HG03342 (cell line): Measurements from ENCODE around the gene MNAT1.
"Not testable (repeated sequence)": the region's sequence is repeated elsewhere in the genome, so short reads cannot be mapped to it uniquely, and the experiment has no call there.

Experiments
- ATAC-seq: cut with Tn5 transposase; IDR thresholded peaks from one replicate; pipeline ENCODE4 v1.9.1; 2021; ENCODE audit warnings: mild to moderate bottlenecking, moderate library complexity; ENCODE audit not compliant: unreplicated experiment

MNAT1 gene

GRCh38 chr14:60736494-60736893, 1.9 kb downstream of the MNAT1 start:
- no peak for ATAC-seq

GRCh38 chr14:60738843-60739508, 4.4 kb downstream of the MNAT1 start:
- no peak for ATAC-seq

DNA sequence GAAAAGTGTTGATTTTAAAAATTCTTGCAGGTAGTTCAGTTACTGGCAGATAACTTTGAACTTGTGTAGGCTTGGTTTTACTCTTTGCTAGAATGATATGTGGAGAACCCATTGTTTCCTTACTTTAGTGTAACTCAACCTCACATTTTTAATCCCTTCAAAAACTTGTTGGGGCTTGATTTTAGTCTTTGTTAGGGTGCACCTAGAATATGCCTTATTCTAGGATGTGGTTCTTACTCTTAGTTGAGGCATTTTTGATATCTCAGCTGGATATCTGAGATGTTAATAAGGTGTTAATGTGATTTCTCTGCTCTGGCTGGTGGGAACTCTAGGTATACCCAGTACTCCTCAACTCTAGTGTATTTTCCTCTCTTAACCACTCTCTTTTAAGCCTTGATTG, 10.0 kb downstream of the MNAT1 start:
- ATAC-seq = no peak

GRCh38 chr14:60753264-60754119, 18.9 kb downstream of the MNAT1 start:
- ATAC-seq = peak; percentile 96

- no peak for ATAC-seq
Observed at GRCh38 chr14:60756847-60757246, 22.3 kb downstream of the MNAT1 start.

DNA sequence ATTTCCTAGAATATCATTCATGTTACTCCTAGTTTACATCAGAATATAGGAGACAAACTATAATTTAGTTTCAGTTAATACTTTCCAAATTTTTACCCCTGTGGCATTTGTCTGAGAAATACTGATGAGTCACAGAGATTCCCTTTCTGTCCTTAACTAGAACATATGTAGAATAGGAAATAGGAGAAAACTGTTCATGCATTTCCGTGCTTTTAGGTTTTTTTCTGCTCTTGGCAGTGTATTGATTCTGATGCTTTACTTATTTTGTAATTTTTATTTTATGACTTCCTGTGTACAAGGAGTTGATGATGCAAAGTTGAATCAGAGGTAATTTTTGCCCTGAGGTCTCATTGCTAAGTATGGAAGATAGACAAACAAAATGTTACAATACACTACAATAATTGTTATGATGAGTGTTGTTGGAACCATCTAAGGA, 23.0 kb downstream of the MNAT1 start:
- ATAC-seq = no peak

GRCh38 chr14:60758885-60759284, 24.3 kb downstream of the MNAT1 start:
- ATAC-seq = no peak

- ATAC-seq = no peak
Observed at GRCh38 chr14:60760209-60760608, 25.6 kb downstream of the MNAT1 start.

DNA sequence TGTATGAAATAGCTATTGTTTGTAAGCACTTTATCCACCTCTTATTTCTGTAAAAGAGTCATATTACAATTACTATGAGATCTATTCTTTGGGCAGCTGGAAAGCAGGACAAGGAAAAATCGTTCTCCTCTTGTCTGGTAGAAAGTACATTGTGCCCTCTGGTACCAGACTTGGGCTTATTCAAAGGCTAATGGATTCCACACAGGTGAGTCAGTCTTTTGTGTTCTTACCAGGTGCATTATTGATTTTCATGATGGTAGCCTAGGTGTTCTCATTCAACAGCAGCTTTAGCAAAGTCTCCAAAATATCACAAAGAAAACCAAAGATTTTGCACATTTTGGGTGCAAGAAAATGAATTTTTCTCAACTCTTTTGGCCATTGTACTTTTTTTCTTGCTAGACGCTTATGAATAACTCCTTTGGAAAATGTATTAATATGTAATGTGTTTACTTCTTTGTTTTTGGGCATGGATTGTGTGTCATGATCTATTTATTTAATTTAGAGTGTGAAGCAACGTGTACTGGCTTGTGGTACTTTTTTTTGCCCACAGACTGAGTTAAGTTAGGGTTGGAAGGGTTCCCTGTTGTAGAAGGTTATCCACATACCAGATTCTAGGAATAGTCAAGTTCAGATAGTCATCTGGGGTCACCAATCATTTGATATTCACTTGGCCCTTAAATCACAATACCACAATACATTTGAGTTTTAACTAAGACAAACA, 26.2 kb downstream of the MNAT1 start:
- ATAC-seq = no peak

- ATAC-seq = no peak
Observed at GRCh38 chr14:60768602-60769001, 34.0 kb downstream of the MNAT1 start.

DNA sequence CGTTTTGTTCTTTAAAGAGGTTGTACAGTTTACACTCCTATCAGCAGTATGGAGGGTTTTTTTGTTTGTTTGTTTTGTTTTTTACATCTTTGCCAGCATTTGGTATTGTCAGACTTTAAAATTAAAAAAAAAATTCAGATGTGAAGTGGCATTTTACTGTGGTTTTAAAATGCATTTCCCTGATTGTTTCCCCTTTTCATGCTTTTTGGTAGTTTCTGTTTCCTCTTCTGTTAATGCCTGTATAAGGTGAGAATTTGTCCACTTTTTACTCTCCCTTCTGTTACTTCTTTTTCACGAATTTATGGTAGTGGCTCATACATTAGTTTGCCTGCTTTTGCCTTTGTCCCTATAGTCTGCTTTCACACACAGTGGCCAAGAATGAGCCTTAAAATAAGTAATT, 36.6 kb downstream of the MNAT1 start:
- ATAC-seq = no peak

DNA sequence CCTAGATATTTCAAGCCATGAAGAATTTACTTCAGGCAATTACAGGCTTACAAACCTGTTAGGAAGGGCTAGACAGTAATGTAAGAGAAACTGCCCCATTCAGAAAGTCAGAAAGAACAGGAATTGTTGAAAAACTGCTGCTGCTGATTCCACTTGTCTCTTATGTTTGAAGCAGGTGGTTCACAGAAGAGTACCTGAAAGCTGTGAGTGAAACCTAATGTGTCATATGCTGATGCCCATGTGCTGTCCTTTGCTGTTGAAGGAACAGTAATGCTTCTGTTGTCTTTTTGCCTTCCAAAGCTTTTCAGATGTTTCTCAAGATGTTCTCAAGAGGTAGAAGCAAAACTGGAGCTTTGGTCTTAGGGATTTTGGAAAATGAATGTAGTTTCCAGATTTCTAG, 39.0 kb downstream of the MNAT1 start:
- ATAC-seq = no peak

DNA sequence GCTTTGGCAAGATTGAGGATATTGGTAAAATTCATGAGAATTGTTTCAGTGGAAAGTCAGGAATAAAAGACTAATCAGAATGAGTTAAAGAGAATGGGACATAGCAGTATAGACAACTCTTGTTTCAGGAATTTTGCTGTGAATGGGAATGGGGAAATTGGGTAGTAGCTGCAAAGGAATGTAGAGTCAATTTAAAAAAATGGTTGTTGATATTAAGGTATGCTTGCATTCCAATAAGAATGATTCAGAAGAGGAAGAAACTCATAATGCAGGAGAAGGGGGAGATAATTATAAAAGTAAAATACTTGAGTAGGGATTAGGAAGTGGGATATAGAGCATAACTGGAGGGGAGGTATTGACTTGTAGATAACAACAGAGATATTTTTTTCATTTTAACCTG, 40.7 kb downstream of the MNAT1 start:
- no peak for ATAC-seq

- ATAC-seq = no peak
Observed at GRCh38 chr14:60777856-60778578, 43.5 kb downstream of the MNAT1 start.

GRCh38 chr14:60779745-60780514, 45.4 kb downstream of the MNAT1 start:
- ATAC-seq = not testable (repeated sequence)

DNA sequence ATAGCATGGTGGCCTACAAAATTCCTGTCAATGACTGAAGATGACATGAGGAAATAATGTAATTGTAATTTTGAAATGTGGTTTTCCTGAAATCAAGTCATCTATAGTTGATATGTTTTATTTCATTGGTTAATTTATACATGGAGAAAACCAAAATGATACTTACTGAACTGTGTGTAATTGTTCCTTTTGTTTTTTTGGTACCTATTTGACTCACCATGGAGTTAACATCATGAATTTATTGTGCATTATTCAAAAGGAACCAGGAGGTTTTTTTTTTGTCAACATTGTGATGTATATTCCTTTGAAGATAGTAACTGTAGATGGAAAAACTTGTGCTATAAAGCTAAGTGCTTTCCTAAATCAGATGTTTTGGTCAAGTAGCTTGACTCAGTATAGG, 46.0 kb downstream of the MNAT1 start:
- ATAC-seq = not testable (repeated sequence)

DNA sequence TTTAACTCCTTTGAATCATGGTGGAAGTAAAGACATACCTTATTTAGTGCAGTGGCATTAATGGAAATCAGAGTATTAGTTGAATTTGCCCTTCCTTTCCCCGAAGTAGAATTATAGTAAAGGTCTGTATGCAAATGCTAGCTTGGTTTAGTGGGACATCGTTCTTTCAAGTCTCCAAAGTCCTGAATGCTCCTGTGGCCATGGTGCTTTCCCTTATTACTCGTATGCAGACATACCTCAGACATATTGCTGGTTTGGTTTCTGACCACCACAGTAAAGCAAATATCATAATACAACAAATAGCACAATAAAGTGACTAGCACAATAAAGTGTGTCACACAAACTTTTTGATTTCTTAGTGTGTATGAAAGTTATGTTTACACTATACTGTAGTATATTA, 52.3 kb downstream of the MNAT1 start:
- no peak for ATAC-seq

DNA sequence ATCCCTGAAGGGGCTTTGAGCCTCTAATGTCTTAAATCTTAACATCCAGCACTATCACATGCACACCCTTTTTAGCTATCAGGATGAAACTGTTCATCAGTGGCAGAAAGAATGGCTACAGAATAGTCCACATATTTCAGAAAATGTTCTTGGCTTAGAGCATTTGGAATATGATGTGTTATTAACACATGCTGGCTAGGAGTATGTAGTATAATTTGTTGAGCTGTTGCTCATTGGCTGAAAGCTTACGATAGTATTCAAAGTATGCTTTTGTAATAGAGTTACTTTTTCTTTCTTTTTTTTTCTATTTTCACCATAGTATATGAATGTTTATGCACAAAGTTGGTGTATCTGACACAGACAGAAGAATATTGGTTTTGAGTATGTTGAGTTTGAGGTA, 55.1 kb downstream of the MNAT1 start:
- no peak for ATAC-seq

- no peak for ATAC-seq
Observed at GRCh38 chr14:60790850-60791249, 56.3 kb downstream of the MNAT1 start.

GRCh38 chr14:60796434-60796833, 61.9 kb downstream of the MNAT1 start:
- no peak for ATAC-seq
